B cell (primary cell): ENCODE data around the gene NUP88.

Experiments
- EZH2 ChIP-seq: IDR thresholded peaks from 2 replicates; pipeline ENCODE4 v1.6.1; 2012; ENCODE audit warnings: borderline replicate concordance, low read depth, mild to moderate bottlenecking, moderate library complexity, low read length; ENCODE audit not compliant: insufficient read depth, poor library complexity, severe bottlenecking
- TF ChIP-seq, protein P1 (sequence below): fragments of 200-600 bp; IDR thresholded peaks from one replicate; pipeline ENCODE4 v1.8.0; 2022; ENCODE audit warnings: antibody characterized with exemption, mild to moderate bottlenecking

DNA sequence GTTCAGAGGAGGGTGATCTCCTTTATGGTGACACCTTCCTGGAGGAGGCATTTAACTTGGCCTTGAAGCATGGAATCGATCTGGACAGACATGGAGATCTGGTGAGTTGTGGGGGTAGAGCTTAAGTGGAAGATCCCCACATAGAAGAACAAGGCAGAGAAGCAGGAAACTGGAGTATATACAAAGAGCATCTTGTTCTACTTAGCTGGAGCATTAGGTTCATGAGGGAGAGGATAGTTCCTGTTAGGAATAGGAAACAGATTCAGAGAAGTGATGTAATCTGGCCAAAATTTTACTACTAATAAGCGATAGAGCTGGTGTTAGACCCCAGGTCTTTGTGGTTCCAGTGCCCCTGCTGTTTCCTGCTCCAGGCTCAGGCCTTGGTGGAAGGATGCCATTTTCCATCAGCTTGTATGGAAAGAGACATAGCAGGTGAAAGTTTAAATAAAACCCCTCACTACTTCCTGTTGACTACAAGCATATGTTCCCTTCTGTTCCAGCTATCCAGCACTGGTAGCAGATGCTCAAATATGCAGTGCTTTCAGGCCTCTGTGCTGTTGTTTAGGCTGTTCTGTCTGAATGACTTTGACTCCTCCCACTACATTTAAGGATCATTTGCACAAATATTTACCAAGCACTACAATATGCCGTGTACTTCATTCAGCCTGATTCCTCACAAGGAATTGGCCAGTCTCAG lies 9.9 kb upstream of the NUP88 start:
- TF ChIP-seq, protein P1, sequence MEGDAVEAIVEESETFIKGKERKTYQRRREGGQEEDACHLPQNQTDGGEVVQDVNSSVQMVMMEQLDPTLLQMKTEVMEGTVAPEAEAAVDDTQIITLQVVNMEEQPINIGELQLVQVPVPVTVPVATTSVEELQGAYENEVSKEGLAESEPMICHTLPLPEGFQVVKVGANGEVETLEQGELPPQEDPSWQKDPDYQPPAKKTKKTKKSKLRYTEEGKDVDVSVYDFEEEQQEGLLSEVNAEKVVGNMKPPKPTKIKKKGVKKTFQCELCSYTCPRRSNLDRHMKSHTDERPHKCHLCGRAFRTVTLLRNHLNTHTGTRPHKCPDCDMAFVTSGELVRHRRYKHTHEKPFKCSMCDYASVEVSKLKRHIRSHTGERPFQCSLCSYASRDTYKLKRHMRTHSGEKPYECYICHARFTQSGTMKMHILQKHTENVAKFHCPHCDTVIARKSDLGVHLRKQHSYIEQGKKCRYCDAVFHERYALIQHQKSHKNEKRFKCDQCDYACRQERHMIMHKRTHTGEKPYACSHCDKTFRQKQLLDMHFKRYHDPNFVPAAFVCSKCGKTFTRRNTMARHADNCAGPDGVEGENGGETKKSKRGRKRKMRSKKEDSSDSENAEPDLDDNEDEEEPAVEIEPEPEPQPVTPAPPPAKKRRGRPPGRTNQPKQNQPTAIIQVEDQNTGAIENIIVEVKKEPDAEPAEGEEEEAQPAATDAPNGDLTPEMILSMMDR = no peak
- no peak for TF ChIP-seq EZH2
